Trophoblast cell (in vitro differentiated cells and primary cell): ENCODE data around the gene PRTG.
A peak's percentile ranks its signal among the peaks of the same experiment; 100 is the strongest.
"Not testable (repeated sequence)": the region's sequence is repeated elsewhere in the genome, so short reads cannot be mapped to it uniquely, and the experiment has no call there.

ENCODE experiments used
- DNase-seq, 2 donors: peaks; one replicate each; pipeline ENCODE4 v3.0.0-alpha.2; 2016
- H2AFZ ChIP-seq: 2 replicates; pipeline ENCODE4 v1.6.1; 2013; ENCODE audit warnings: low read length, moderate library complexity, mild to moderate bottlenecking; ENCODE audit not compliant: insufficient read depth, poor library complexity
- H2AK5ac ChIP-seq: 2 replicates; pipeline ENCODE4 v1.6.1; 2013; ENCODE audit warnings: mild to moderate bottlenecking, low read length
- H2BK120ac ChIP-seq: 2 replicates; pipeline ENCODE4 v1.6.1; 2013; ENCODE audit warnings: low read length, mild to moderate bottlenecking, moderate library complexity; ENCODE audit not compliant: insufficient read depth, poor library complexity
- H2BK12ac ChIP-seq: 2 replicates; pipeline ENCODE4 v1.6.1; 2013; ENCODE audit warnings: mild to moderate bottlenecking, low read length, moderate library complexity
- H2BK5ac ChIP-seq: 2 replicates; pipeline ENCODE4 v1.6.1; 2013; ENCODE audit warnings: low read length, low read depth, moderate library complexity, mild to moderate bottlenecking; ENCODE audit not compliant: poor library complexity
- H3K14ac ChIP-seq: 2 replicates; pipeline ENCODE4 v1.6.1; 2013; ENCODE audit warnings: mild to moderate bottlenecking, low read length
- H3K18ac ChIP-seq: 2 replicates; pipeline ENCODE4 v1.6.1; 2013; ENCODE audit warnings: mild to moderate bottlenecking, low read length
- H3K23ac ChIP-seq: 2 replicates; pipeline ENCODE4 v1.6.1; 2013; ENCODE audit warnings: low read length
- H3K27ac ChIP-seq: 2 replicates; pipeline ENCODE4 v1.5.1; 2013; ENCODE audit warnings: low read depth, mild to moderate bottlenecking, inconsistent platforms, low read length, moderate library complexity
- H3K27me3 ChIP-seq: 2 replicates; pipeline ENCODE4 v1.6.1; 2013; ENCODE audit warnings: inconsistent platforms, mild to moderate bottlenecking, low read length, moderate library complexity; ENCODE audit not compliant: insufficient read depth
- H3K36me3 ChIP-seq, 2 experiments: 1 replicate in 1 of 2; 2 replicates in 1 of 2; pipeline ENCODE4 v1.6.1; 2013; ENCODE audit warnings: low read length in 2 of 2, mild to moderate bottlenecking in 2 of 2, moderate library complexity in 1 of 2; ENCODE audit not compliant: insufficient read depth in 2 of 2, control insufficient read depth in 1 of 2
- H3K4ac ChIP-seq: 2 replicates; pipeline ENCODE4 v1.6.1; 2013; ENCODE audit warnings: low read depth, mild to moderate bottlenecking, low read length, moderate library complexity
- H3K4me1 ChIP-seq, 2 experiments: 1 replicate in 1 of 2; 2 replicates in 1 of 2; pipeline ENCODE4 v1.6.1; 2013; ENCODE audit warnings: low read length in 2 of 2, mild to moderate bottlenecking in 2 of 2, moderate library complexity in 1 of 2; ENCODE audit not compliant: insufficient read depth in 2 of 2, control insufficient read depth in 1 of 2
- H3K4me2 ChIP-seq: 2 replicates; pipeline ENCODE4 v1.6.1; 2013; ENCODE audit warnings: inconsistent platforms, mild to moderate bottlenecking, low read length, moderate library complexity
- H3K4me3 ChIP-seq: 2 replicates; pipeline ENCODE4 v1.5.1; 2013; ENCODE audit warnings: mild to moderate bottlenecking, low read depth, low read length, inconsistent platforms
- H3K79me1 ChIP-seq: one replicate; pipeline ENCODE4 v1.6.1; 2013; ENCODE audit warnings: low read length
- H3K79me2 ChIP-seq: 2 replicates; pipeline ENCODE4 v1.6.1; 2013; ENCODE audit warnings: low read length, mild to moderate bottlenecking; ENCODE audit not compliant: control insufficient read depth, insufficient read depth, poor library complexity
- H3K9ac ChIP-seq: 2 replicates; pipeline ENCODE4 v1.6.1; 2013; ENCODE audit warnings: mild to moderate bottlenecking, low read length
- H3K9me3 ChIP-seq: 2 replicates; pipeline ENCODE4 v1.6.1; 2013; ENCODE audit warnings: low read depth, mild to moderate bottlenecking, control low read depth, inconsistent platforms, low read length; ENCODE audit not compliant: insufficient read depth
- H4K12ac ChIP-seq: 2 replicates; pipeline ENCODE4 v1.6.1; 2013; ENCODE audit warnings: low read depth, mild to moderate bottlenecking, low read length, moderate library complexity
- H4K8ac ChIP-seq: 2 replicates; pipeline ENCODE4 v1.6.1; 2013; ENCODE audit warnings: low read depth, mild to moderate bottlenecking, low read length, moderate library complexity
- H4K91ac ChIP-seq: one replicate; pipeline ENCODE4 v1.6.1; 2013; ENCODE audit warnings: low read depth, mild to moderate bottlenecking, low read length, moderate library complexity
- whole genome bisulfite sequencing: extraction: QIAGEN DNeasy Blood & Tissue Kit; methylation state at CpG from one replicate; pipeline ENCODE4 v1.1.7; 2013; ENCODE audit warnings: missing lambda C conversion rate; ENCODE audit not compliant: insufficient read length, insufficient coverage; ENCODE audit errors: extremely low coverage; 5-methylcytosine and 5-hydroxymethylcytosine counted together

PRTG gene

GRCh38 chr15:55601374-55601773 is 141.6 kb downstream of the PRTG start:
- Histone ChIP-seq H3K79me2 (no peaks in the 10 kb centered on the region), H3K36me3 (no peaks in the 10 kb centered on the region), H3K14ac (no peak overlapping the region), H2BK120ac (no peak overlapping the region), H4K8ac (no peak overlapping the region), H2BK12ac (no peak overlapping the region), H3K23ac (no peak overlapping the region), H3K9ac (no peak overlapping the region), H4K12ac (no peak overlapping the region), H4K91ac (no peak overlapping the region), H3K9me3 (no peaks in the 10 kb centered on the region), H3K4me2 (no peak overlapping the region), H3K79me1 (no peaks in the 10 kb centered on the region), H2BK5ac (no peak overlapping the region), H2AK5ac (no peak overlapping the region), H3K4me1 (no peaks in the 10 kb centered on the region), H2AFZ (no peak overlapping the region), H3K18ac (no peak overlapping the region), H3K27ac (no peak overlapping the region), H3K4ac (no peak overlapping the region), H3K27me3 (no peaks in the 10 kb centered on the region), H3K4me3 (no peak overlapping the region)
- no peak for DNase-seq
- whole genome bisulfite sequencing, result no CpG with 5 or more reads among the region's 5 CpGs

- Histone ChIP-seq H2AFZ (no peak overlapping the region), H3K9me3 (no peaks in the 10 kb centered on the region), H3K23ac (no peak overlapping the region), H4K12ac (no peak overlapping the region), H3K27me3 (no peaks in the 10 kb centered on the region), H4K91ac (no peak overlapping the region), H3K9ac (no peak overlapping the region), H3K79me2 (no peaks in the 10 kb centered on the region), H3K27ac (no peak overlapping the region), H2BK12ac (no peak overlapping the region), H4K8ac (no peak overlapping the region), H3K18ac (no peak overlapping the region), H3K4me2 (no peak overlapping the region), H2BK120ac (no peak overlapping the region), H2AK5ac (no peak overlapping the region), H3K4me3 (no peak overlapping the region), H2BK5ac (no peak overlapping the region), H3K79me1 (no peaks in the 10 kb centered on the region), H3K4me1 (no peaks in the 10 kb centered on the region), H3K4ac (no peak overlapping the region), H3K14ac (no peak overlapping the region), H3K36me3 (no peaks in the 10 kb centered on the region)
- no CpG with 5 or more reads among the region's 3 CpGs for WGBS
- peak; percentile 33 to 85 for DNase-seq
Measured at GRCh38 chr15:55599439-55599838, 143.5 kb downstream of the PRTG start.

GRCh38 chr15:55593019-55593418 is 149.9 kb downstream of the PRTG start:
- not testable (repeated sequence) for H3K4ac ChIP-seq, H4K8ac ChIP-seq, H3K9ac ChIP-seq, H2BK120ac ChIP-seq, H3K4me3 ChIP-seq, H3K18ac ChIP-seq, H3K79me2 ChIP-seq, H3K36me3 ChIP-seq, H2BK5ac ChIP-seq, H3K23ac ChIP-seq, H3K14ac ChIP-seq, H2BK12ac ChIP-seq, H2AFZ ChIP-seq, H4K12ac ChIP-seq, H4K91ac ChIP-seq, DNase-seq, H3K4me1 ChIP-seq, H3K9me3 ChIP-seq, H3K27ac ChIP-seq, H3K27me3 ChIP-seq, H2AK5ac ChIP-seq, H3K79me1 ChIP-seq, H3K4me2 ChIP-seq
- WGBS, result no CpG with 5 or more reads among the region's 1 CpG

GRCh38 chr15:55590788-55591187 is 152.2 kb downstream of the PRTG start:
- H3K14ac ChIP-seq, result no peak overlapping the region
- H3K23ac ChIP-seq, result no peak overlapping the region
- H4K12ac ChIP-seq, result no peak overlapping the region
- H3K4me1 ChIP-seq, result peaks cover 3 to 4% of the 10 kb centered on the region in 2 experiments
- H3K79me2 ChIP-seq, result peaks cover 4% of the 10 kb centered on the region
- no peak overlapping the region for H2BK5ac ChIP-seq
- peaks cover 8% of the 10 kb centered on the region for H3K79me1 ChIP-seq
- no peak overlapping the region for H2AK5ac ChIP-seq
- no peak for DNase-seq
- H2AFZ ChIP-seq, result no peak overlapping the region
- no peak overlapping the region for H3K4me2 ChIP-seq
- no peak overlapping the region for H4K91ac ChIP-seq
- H3K18ac ChIP-seq, result no peak overlapping the region
- H3K4ac ChIP-seq, result no peak overlapping the region
- peaks cover 14% of the 10 kb centered on the region for H3K27me3 ChIP-seq
- no CpG with 5 or more reads among the region's 3 CpGs for WGBS
- no peaks in the 10 kb centered on the region for H3K36me3 ChIP-seq
- no peak overlapping the region for H2BK12ac ChIP-seq
- no peak overlapping the region for H2BK120ac ChIP-seq
- H3K27ac ChIP-seq, result no peak overlapping the region
- H3K4me3 ChIP-seq, result no peak overlapping the region
- H3K9me3 ChIP-seq, result no peaks in the 10 kb centered on the region
- H4K8ac ChIP-seq, result no peak overlapping the region
- H3K9ac ChIP-seq, result no peak overlapping the region
